ENCODE data around the gene CCDC194.
"Not testable (repeated sequence)": the region's sequence is repeated elsewhere in the genome, so short reads cannot be mapped to it uniquely, and the experiment has no call there.

Gene CCDC194

GRCh38 chr19:17376935-17377600 lies 16.9 kb downstream of the CCDC194 start, which contains the start of gene PLVAP:
PLVAP (minus strand) TSS chr19:17377342; CDS start chr19:17377288, 54 bp downstream.
- DNase-seq (ENCODE audit: low read depth, low spot score) = no peak

GRCh38 chr19:17370026-17370587 lies 23.9 kb downstream of the CCDC194 start:
- no peak for DNase-seq (ENCODE audit: low read depth, low spot score)

- DNase-seq (ENCODE audit: low read depth, low spot score) = no peak
Measured at GRCh38 chr19:17365361-17365760, 28.6 kb downstream of the CCDC194 start.

- not testable (repeated sequence) for DNase-seq (ENCODE audit: low read depth, low spot score)
Measured at GRCh38 chr19:17363852-17364605, 30.0 kb downstream of the CCDC194 start.

- DNase-seq (ENCODE audit: low read depth, low spot score) = no peak
Measured at GRCh38 chr19:17359905-17360800, 33.8 kb downstream of the CCDC194 start.

GRCh38 chr19:17358395-17358794 lies 35.6 kb downstream of the CCDC194 start:
- no peak for DNase-seq (ENCODE audit: low read depth, low spot score)

- DNase-seq (ENCODE audit: low read depth, low spot score) = no peak
Measured at GRCh38 chr19:17357724-17358123, 36.3 kb downstream of the CCDC194 start.

- no peak for DNase-seq (ENCODE audit: low read depth, low spot score)
Measured at GRCh38 chr19:17357078-17357666, 36.8 kb downstream of the CCDC194 start.

- DNase-seq (ENCODE audit: low read depth, low spot score) = no peak
Measured at GRCh38 chr19:17353386-17353785, 40.6 kb downstream of the CCDC194 start.

- no peak for DNase-seq (ENCODE audit: low read depth, low spot score)
Measured at GRCh38 chr19:17352608-17353280, 41.3 kb downstream of the CCDC194 start.

- no peak for DNase-seq (ENCODE audit: low read depth, low spot score)
Measured at GRCh38 chr19:17351815-17352435, 42.1 kb downstream of the CCDC194 start.

GRCh38 chr19:17348700-17349099 lies 45.3 kb downstream of the CCDC194 start:
- DNase-seq (ENCODE audit: low read depth, low spot score) = no peak

GRCh38 chr19:17347877-17348276 lies 46.1 kb downstream of the CCDC194 start:
- no peak for DNase-seq (ENCODE audit: low read depth, low spot score)

- DNase-seq (ENCODE audit: low read depth, low spot score) = no peak
Measured at GRCh38 chr19:17347361-17347760, 46.6 kb downstream of the CCDC194 start.

- DNase-seq (ENCODE audit: low read depth, low spot score) = peak; percentile 50
Measured at GRCh38 chr19:17346109-17346671, 47.8 kb downstream of the CCDC194 start.

GRCh38 chr19:17341845-17342244 lies 52.2 kb downstream of the CCDC194 start:
- no peak for DNase-seq (ENCODE audit: low read depth, low spot score)

- DNase-seq (ENCODE audit: low read depth, low spot score) = no peak
Measured at GRCh38 chr19:17341386-17341785, 52.6 kb downstream of the CCDC194 start.

- no peak for DNase-seq (ENCODE audit: low read depth, low spot score)
Measured at GRCh38 chr19:17340871-17341357, 53.1 kb downstream of the CCDC194 start.
